WTC11 (cell line): ENCODE results near the gene ARVCF. TPM values are rescaled to one million over a fixed set of nuclear protein-coding genes. Genes with fewer than 3 reads are reported as not detected.

Source experiments
- ATAC-seq: fragments of 200-7000 bp; cut with Tn5 transposase; 2 replicates; pipeline ENCODE4 v1.10.0; 2021; ENCODE audit warnings: mild to moderate bottlenecking, moderate library complexity
- CTCF ChIA-PET: fragments of 300-600 bp; sonication (Branson Sonifier 250); formaldehyde crosslinking; loops from one replicate; lab custom pipeline; 2021; ENCODE audit warnings: antibody characterized with exemption; lab: Charles Lee
- POLR2A ChIA-PET: fragments of 350-600 bp; sonication (Branson Sonifier 250); formaldehyde crosslinking; loops from one replicate; lab custom pipeline; 2021; ENCODE audit warnings: antibody characterized with exemption; lab: Charles Lee
- DNase-seq: peaks from one replicate; pipeline ENCODE4 v3.0.0; 2021; ENCODE audit warnings: low spot score
- H3K27ac Mint-ChIP-seq: 2 replicates; pipeline ENCODE4 v1.8.0; 2021; ENCODE audit warnings: mixed read lengths
- H3K27me3 Mint-ChIP-seq: 2 replicates; pipeline ENCODE4 v1.8.0; 2021; ENCODE audit warnings: low read depth, mild to moderate bottlenecking, moderate library complexity, mixed read lengths
- H3K36me3 Mint-ChIP-seq: 2 replicates; pipeline ENCODE4 v1.8.0; 2021; ENCODE audit warnings: mixed read lengths
- H3K4me1 Mint-ChIP-seq: 2 replicates; pipeline ENCODE4 v1.8.0; 2022; ENCODE audit warnings: mixed read lengths
- H3K4me3 Mint-ChIP-seq: 2 replicates; pipeline ENCODE4 v1.8.0; 2021; ENCODE audit warnings: mild to moderate bottlenecking, moderate library complexity, mixed read lengths
- H3K9me3 Mint-ChIP-seq: 2 replicates; pipeline ENCODE4 v1.8.0; 2021; ENCODE audit warnings: mixed read lengths
- ARID4B ChIP-seq: sonication (generic); formaldehyde crosslinking; IDR thresholded peaks from 2 replicates; pipeline ENCODE4 v1.8.0; 2023; ENCODE audit warnings: missing genetic modification reagents, mild to moderate bottlenecking, borderline replicate concordance
- CTCF ChIP-seq: fragments of 200-600 bp; IDR thresholded peaks from 2 replicates; pipeline ENCODE4 v1.8.0; 2022; ENCODE audit warnings: antibody characterized with exemption
- E2F4 ChIP-seq: sonication (generic); formaldehyde crosslinking; IDR thresholded peaks from 2 replicates; pipeline ENCODE4 v1.8.1; 2022; ENCODE audit warnings: low read depth, mild to moderate bottlenecking, moderate library complexity, missing genetic modification reagents, borderline replicate concordance
- ETV6 ChIP-seq: sonication (generic); formaldehyde crosslinking; IDR thresholded peaks from 2 replicates; pipeline ENCODE4 v1.8.1; 2022; ENCODE audit warnings: mild to moderate bottlenecking, missing genetic modification reagents
- FOXJ3 ChIP-seq: sonication (generic); formaldehyde crosslinking; IDR thresholded peaks from 2 replicates; pipeline ENCODE4 v1.9.0; 2021; ENCODE audit warnings: missing genetic modification reagents, mild to moderate bottlenecking, borderline replicate concordance
- HMGA2 ChIP-seq: fragments of 250-450 bp; sonication (Bioruptor Pico); IDR thresholded peaks from 2 replicates; pipeline ENCODE4 v1.4.0; 2021; ENCODE audit warnings: mild to moderate bottlenecking, moderate library complexity
- JUN ChIP-seq: sonication (generic); formaldehyde crosslinking; IDR thresholded peaks from 2 replicates; pipeline ENCODE4 v1.8.0; 2023; ENCODE audit warnings: mild to moderate bottlenecking, missing genetic modification reagents
- RELA ChIP-seq: sonication (generic); formaldehyde crosslinking; IDR thresholded peaks from 2 replicates; pipeline ENCODE4 v1.8.1; 2022; ENCODE audit warnings: missing genetic modification reagents, mild to moderate bottlenecking, borderline replicate concordance
- ZMAT4 ChIP-seq: fragments of 250-450 bp; sonication (Bioruptor Pico); IDR thresholded peaks from 2 replicates; pipeline ENCODE4 v1.9.0; 2021; ENCODE audit warnings: mild to moderate bottlenecking
- total RNA-seq: library from RNA; stranded (reverse); gene quantifications from 3 replicates; pipeline ENCODE4 v1.2.3, GENCODE V29; 2021
- TF ChIP-seq, protein P1 (sequence below): sonication (generic); formaldehyde crosslinking; IDR thresholded peaks from 2 replicates; pipeline ENCODE4 v1.8.0; 2023; ENCODE audit warnings: missing genetic modification reagents
- TF ChIP-seq, protein P2 (sequence below): sonication (generic); formaldehyde crosslinking; IDR thresholded peaks from 2 replicates; pipeline ENCODE4 v1.8.0; 2022; ENCODE audit warnings: missing genetic modification reagents

The ARVCF gene
- total RNA-seq, 1 experiment from 2014 or later: 65.4 TPM

- TF ChIP-seq E2F4 (CRISPR knock-in tag): no peak
- no peak for TF ChIP-seq ARID4B (CRISPR knock-in tag)
- TF ChIP-seq JUN (CRISPR knock-in tag): no peak
These were observed 48.2 kb downstream of the ARVCF start (continued) for GRCh38 chr22:19968450-19968891.

GRCh38 chr22:19967850-19968449 is 48.7 kb downstream of the ARVCF start:
- no peaks in the 10 kb centered on the region for H3K9me3 Mint-ChIP-seq
- no peaks in the 10 kb centered on the region; the same call in 1 of the 2 replicates for H3K27me3 Mint-ChIP-seq
- no peak for ATAC-seq
- POLR2A ChIA-PET: no interaction called here
- H3K27ac Mint-ChIP-seq: peak overlapping the region; percentile 53; the same call in 1 of the 2 replicates
- no peak for DNase-seq
- CTCF ChIA-PET: interaction anchor here (1.3 to 8.4 kb wide), 2 partner anchors 18 to 45 kb away, joined by 4 to 181 read pairs; no protein-coding TSS in a partner anchor
- H3K4me3 Mint-ChIP-seq: no peak overlapping the region
- TF ChIP-seq FOXJ3 (CRISPR knock-in tag) (no peak), ARID4B (CRISPR knock-in tag) (no peak), RELA (CRISPR knock-in tag) (no peak), ZMAT4 (CRISPR knock-in tag) (no peak), CTCF (no peak), HMGA2 (CRISPR knock-in tag) (no peak), ETV6 (CRISPR knock-in tag) (no peak)
- TF ChIP-seq, protein P1, sequence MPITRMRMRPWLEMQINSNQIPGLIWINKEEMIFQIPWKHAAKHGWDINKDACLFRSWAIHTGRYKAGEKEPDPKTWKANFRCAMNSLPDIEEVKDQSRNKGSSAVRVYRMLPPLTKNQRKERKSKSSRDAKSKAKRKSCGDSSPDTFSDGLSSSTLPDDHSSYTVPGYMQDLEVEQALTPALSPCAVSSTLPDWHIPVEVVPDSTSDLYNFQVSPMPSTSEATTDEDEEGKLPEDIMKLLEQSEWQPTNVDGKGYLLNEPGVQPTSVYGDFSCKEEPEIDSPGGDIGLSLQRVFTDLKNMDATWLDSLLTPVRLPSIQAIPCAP (CRISPR knock-in tag): no peak
- TF ChIP-seq, protein P2, sequence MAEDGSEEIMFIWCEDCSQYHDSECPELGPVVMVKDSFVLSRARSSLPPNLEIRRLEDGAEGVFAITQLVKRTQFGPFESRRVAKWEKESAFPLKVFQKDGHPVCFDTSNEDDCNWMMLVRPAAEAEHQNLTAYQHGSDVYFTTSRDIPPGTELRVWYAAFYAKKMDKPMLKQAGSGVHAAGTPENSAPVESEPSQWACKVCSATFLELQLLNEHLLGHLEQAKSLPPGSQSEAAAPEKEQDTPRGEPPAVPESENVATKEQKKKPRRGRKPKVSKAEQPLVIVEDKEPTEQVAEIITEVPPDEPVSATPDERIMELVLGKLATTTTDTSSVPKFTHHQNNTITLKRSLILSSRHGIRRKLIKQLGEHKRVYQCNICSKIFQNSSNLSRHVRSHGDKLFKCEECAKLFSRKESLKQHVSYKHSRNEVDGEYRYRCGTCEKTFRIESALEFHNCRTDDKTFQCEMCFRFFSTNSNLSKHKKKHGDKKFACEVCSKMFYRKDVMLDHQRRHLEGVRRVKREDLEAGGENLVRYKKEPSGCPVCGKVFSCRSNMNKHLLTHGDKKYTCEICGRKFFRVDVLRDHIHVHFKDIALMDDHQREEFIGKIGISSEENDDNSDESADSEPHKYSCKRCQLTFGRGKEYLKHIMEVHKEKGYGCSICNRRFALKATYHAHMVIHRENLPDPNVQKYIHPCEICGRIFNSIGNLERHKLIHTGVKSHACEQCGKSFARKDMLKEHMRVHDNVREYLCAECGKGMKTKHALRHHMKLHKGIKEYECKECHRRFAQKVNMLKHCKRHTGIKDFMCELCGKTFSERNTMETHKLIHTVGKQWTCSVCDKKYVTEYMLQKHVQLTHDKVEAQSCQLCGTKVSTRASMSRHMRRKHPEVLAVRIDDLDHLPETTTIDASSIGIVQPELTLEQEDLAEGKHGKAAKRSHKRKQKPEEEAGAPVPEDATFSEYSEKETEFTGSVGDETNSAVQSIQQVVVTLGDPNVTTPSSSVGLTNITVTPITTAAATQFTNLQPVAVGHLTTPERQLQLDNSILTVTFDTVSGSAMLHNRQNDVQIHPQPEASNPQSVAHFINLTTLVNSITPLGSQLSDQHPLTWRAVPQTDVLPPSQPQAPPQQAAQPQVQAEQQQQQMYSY (CRISPR knock-in tag): no peak
- H3K36me3 Mint-ChIP-seq: peaks cover 9% of the 10 kb centered on the region
- H3K4me1 Mint-ChIP-seq: peaks cover 15% of the 10 kb centered on the region
